ENCODE measurements around the gene KRTAP10-4. TPM values are rescaled to one million over a fixed set of nuclear protein-coding genes. Genes with fewer than 3 reads are reported as not detected.

Gene KRTAP10-4
- total RNA-seq, 3 donors from 2014 or later: not detected

- Histone ChIP-seq H3K36me3 (no peaks in the 10 kb centered on the region), H3K4me3 (no peak within 1 kb of the TSS), H3K9me3 (peaks cover 6 to 11% of the 10 kb centered on the region in 2 donors), H3K27me3 (peaks cover 0 to 32% of the 10 kb centered on the region in 2 donors), H3K4me1 (no peaks in the 10 kb centered on the region), H3K27ac (no peak within 1 kb of the TSS)
- no peak for DNase-seq (ENCODE audit: low spot score in 2 of 2)
- intact Hi-C loops (cut with DNase I; ENCODE audit: low total_unique reads): no loop called here
- TF ChIP-seq POLR2AphosphoS5 (IDR thresholded peaks at IDR 0.05) (no peak), POLR2A (IDR thresholded peaks at IDR 0.05) (no peak), CTCF (IDR thresholded peaks at IDR 0.05) (no peak)
Observed at GRCh38 chr21:44558695-44559094, 14.8 kb upstream of the KRTAP10-4 start, which contains the start of gene KRTAP10-3. Gene KRTAP10-3, minus strand, starts transcription at chr21:44558795. Its CDS starts 80 bp downstream, at chr21:44558715.

- peaks cover 0 to 5% of the 10 kb centered on the region in 2 donors for H3K27me3 ChIP-seq
- H3K4me1 ChIP-seq: no peaks in the 10 kb centered on the region
- no peaks in the 10 kb centered on the region for H3K36me3 ChIP-seq
- intact Hi-C loops (cut with DNase I; ENCODE audit: low total_unique reads): no loop called here
- H3K4me3 ChIP-seq: no peak overlapping the region
- DNase-seq (ENCODE audit: low spot score in 2 of 2): no peak
- H3K9me3 ChIP-seq: peaks cover 6% of the 10 kb centered on the region in 2 donors
- H3K27ac ChIP-seq: no peak overlapping the region
- TF ChIP-seq POLR2AphosphoS5 (IDR thresholded peaks at IDR 0.05): no peak
- TF ChIP-seq POLR2A (IDR thresholded peaks at IDR 0.05): no peak
- TF ChIP-seq CTCF (IDR thresholded peaks at IDR 0.05): no peak
Observed at GRCh38 chr21:44564099-44564498, 9.4 kb upstream of the KRTAP10-4 start.

- Histone ChIP-seq H3K9me3 (peaks cover 1 to 6% of the 10 kb centered on the region in 2 donors), H3K4me3 (no peak overlapping the region), H3K36me3 (no peaks in the 10 kb centered on the region), H3K27me3 (peaks cover 0 to 9% of the 10 kb centered on the region in 2 donors), H3K4me1 (no peaks in the 10 kb centered on the region), H3K27ac (no peak overlapping the region)
- DNase-seq (ENCODE audit: low spot score in 2 of 2): no peak
- TF ChIP-seq POLR2A (IDR thresholded peaks at IDR 0.05) (no peak), CTCF (IDR thresholded peaks at IDR 0.05) (no peak), POLR2AphosphoS5 (IDR thresholded peaks at IDR 0.05) (no peak)
- intact Hi-C loops (cut with DNase I; ENCODE audit: low total_unique reads): no loop called here
Observed at GRCh38 chr21:44564886-44565598, 8.5 kb upstream of the KRTAP10-4 start.

GRCh38 chr21:44566403-44566802 lies 7.1 kb upstream of the KRTAP10-4 start:
- intact Hi-C loops (cut with DNase I; ENCODE audit: low total_unique reads): no loop called here
- peaks cover 0 to 11% of the 10 kb centered on the region in 2 donors for H3K27me3 ChIP-seq
- no peak overlapping the region for H3K27ac ChIP-seq
- no peak overlapping the region for H3K4me3 ChIP-seq
- no peak for DNase-seq (ENCODE audit: low spot score in 2 of 2)
- TF ChIP-seq POLR2A (IDR thresholded peaks at IDR 0.05) (no peak), CTCF (IDR thresholded peaks at IDR 0.05) (no peak), POLR2AphosphoS5 (IDR thresholded peaks at IDR 0.05) (no peak)
- H3K36me3 ChIP-seq: no peaks in the 10 kb centered on the region
- H3K9me3 ChIP-seq: peaks cover 3 to 12% of the 10 kb centered on the region in 2 donors
- H3K4me1 ChIP-seq: no peaks in the 10 kb centered on the region

GRCh38 chr21:44567481-44568171 lies 5.9 kb upstream of the KRTAP10-4 start:
- Histone ChIP-seq H3K9me3 (peaks cover 9 to 12% of the 10 kb centered on the region in 2 donors), H3K27me3 (peaks cover 0 to 11% of the 10 kb centered on the region in 2 donors), H3K4me3 (no peak overlapping the region), H3K36me3 (no peaks in the 10 kb centered on the region), H3K4me1 (no peaks in the 10 kb centered on the region), H3K27ac (no peak overlapping the region)
- intact Hi-C loops (cut with DNase I; ENCODE audit: low total_unique reads): no loop called here
- DNase-seq (ENCODE audit: low spot score in 2 of 2): peak in 1 of 2 donors; percentile 43
- no peak for TF ChIP-seq CTCF (IDR thresholded peaks at IDR 0.05)
- no peak for TF ChIP-seq POLR2AphosphoS5 (IDR thresholded peaks at IDR 0.05)
- no peak for TF ChIP-seq POLR2A (IDR thresholded peaks at IDR 0.05)
